Stomach (tissue), 4 donors: ENCODE measurements around the gene ARL2BP.
"Not testable (repeated sequence)": the region's sequence is repeated elsewhere in the genome, so short reads cannot be mapped to it uniquely, and the experiment has no call there.

Experiments
- CTCF ChIP-seq, 7 experiments: fragments of 450-650 bp in 4 of 7; fragments of 200-600 bp in 3 of 7; sonication (generic) in 3 of 7; IDR thresholded peaks; one replicate each; pipeline ENCODE4 v1.5.1; 2016 to 2019; ENCODE audit warnings: antibody characterized with exemption in 7 of 7, control low read depth in 2 of 7, mild to moderate bottlenecking in 1 of 7
- EP300 ChIP-seq: sonication (generic); formaldehyde crosslinking; IDR thresholded peaks from one replicate; pipeline ENCODE4 v1.6.1; 2017; ENCODE audit warnings: antibody characterized with exemption
- POLR2A ChIP-seq, 4 donors: fragments of 450-650 bp; IDR thresholded peaks; one replicate each; pipeline ENCODE4 v1.6.1; 2016; ENCODE audit warnings: antibody characterized with exemption in 4 of 4, control low read depth in 2 of 4, mild to moderate bottlenecking in 1 of 4, moderate library complexity in 1 of 4

- TF ChIP-seq CTCF (IDR thresholded peaks at IDR 0.05); POLR2A (IDR thresholded peaks at IDR 0.05); EP300: not testable (repeated sequence)
These were observed 30.9 kb downstream of the ARL2BP start for GRCh38 chr16:57275946-57276345.
